ENCODE measurements around the gene SHLD1. TPM values are rescaled to one million over a fixed set of nuclear protein-coding genes. Genes with fewer than 3 reads are reported as not detected.
A peak's percentile ranks its signal among the peaks of the same experiment; 100 is the strongest.

Gene SHLD1
- total RNA-seq, 1 donor from 2014 or later: 3.1 TPM

- no peak for DNase-seq (ENCODE audit: low spot score)
- Mint-ChIP-seq H3K9me3 (ENCODE audit: low read depth) (no peaks in the 10 kb centered on the region), H3K36me3 (ENCODE audit: low read depth) (peaks cover 3% of the 10 kb centered on the region), H3K27ac (ENCODE audit: unreplicated experiment) (peak overlapping the region; percentile 84), H3K4me1 (ENCODE audit: low read depth) (peaks cover 20% of the 10 kb centered on the region), H3K4me3 (ENCODE audit: unreplicated experiment) (no peak overlapping the region), H3K27me3 (ENCODE audit: low read depth) (no peaks in the 10 kb centered on the region)
- no peak for TF ChIP-seq CTCF (IDR thresholded peaks at IDR 0.05)
These were observed 115.4 kb downstream of the SHLD1 start for GRCh38 chr20:5865604-5866003.

- Mint-ChIP-seq H3K27me3 (ENCODE audit: low read depth) (peaks cover 10% of the 10 kb centered on the region), H3K27ac (ENCODE audit: unreplicated experiment) (no peak overlapping the region), H3K36me3 (ENCODE audit: low read depth) (no peaks in the 10 kb centered on the region), H3K4me1 (ENCODE audit: low read depth) (peaks cover 2% of the 10 kb centered on the region), H3K9me3 (ENCODE audit: low read depth) (no peaks in the 10 kb centered on the region), H3K4me3 (ENCODE audit: unreplicated experiment) (no peak overlapping the region)
- DNase-seq (ENCODE audit: low spot score): no peak
- no peak for TF ChIP-seq CTCF (IDR thresholded peaks at IDR 0.05)
These were observed 120.4 kb downstream of the SHLD1 start for GRCh38 chr20:5870568-5870981.

GRCh38 chr20:5871459-5872410 is 121.5 kb downstream of the SHLD1 start:
- Mint-ChIP-seq H3K27ac (ENCODE audit: unreplicated experiment) (no peak overlapping the region), H3K9me3 (ENCODE audit: low read depth) (no peaks in the 10 kb centered on the region), H3K36me3 (ENCODE audit: low read depth) (no peaks in the 10 kb centered on the region), H3K4me3 (ENCODE audit: unreplicated experiment) (no peak overlapping the region), H3K27me3 (ENCODE audit: low read depth) (peaks cover 10% of the 10 kb centered on the region), H3K4me1 (ENCODE audit: low read depth) (no peaks in the 10 kb centered on the region)
- no peak for TF ChIP-seq CTCF (IDR thresholded peaks at IDR 0.05)
- DNase-seq (ENCODE audit: low spot score): no peak

GRCh38 chr20:5877128-5877527 is 126.9 kb downstream of the SHLD1 start:
- no peak for TF ChIP-seq CTCF (IDR thresholded peaks at IDR 0.05)
- Mint-ChIP-seq H3K27me3 (ENCODE audit: low read depth) (peaks cover 25% of the 10 kb centered on the region), H3K4me1 (ENCODE audit: low read depth) (no peaks in the 10 kb centered on the region), H3K4me3 (ENCODE audit: unreplicated experiment) (no peak overlapping the region), H3K27ac (ENCODE audit: unreplicated experiment) (no peak overlapping the region), H3K9me3 (ENCODE audit: low read depth) (no peaks in the 10 kb centered on the region), H3K36me3 (ENCODE audit: low read depth) (no peaks in the 10 kb centered on the region)
- DNase-seq (ENCODE audit: low spot score): no peak

- DNase-seq (ENCODE audit: low spot score): no peak
- no peak for TF ChIP-seq CTCF (IDR thresholded peaks at IDR 0.05)
- no peaks in the 10 kb centered on the region for H3K4me1 Mint-ChIP-seq (ENCODE audit: low read depth)
- no peaks in the 10 kb centered on the region for H3K9me3 Mint-ChIP-seq (ENCODE audit: low read depth)
- H3K27me3 Mint-ChIP-seq (ENCODE audit: low read depth): peaks cover 22% of the 10 kb centered on the region
- no peaks in the 10 kb centered on the region for H3K36me3 Mint-ChIP-seq (ENCODE audit: low read depth)
- H3K4me3 Mint-ChIP-seq (ENCODE audit: unreplicated experiment): no peak overlapping the region
- no peak overlapping the region for H3K27ac Mint-ChIP-seq (ENCODE audit: unreplicated experiment)
These were observed 130.1 kb downstream of the SHLD1 start for GRCh38 chr20:5880326-5880725.
